Left renal pelvis (tissue), 4 donors: ENCODE results near the gene LPP. TPM values are rescaled to one million over a fixed set of nuclear protein-coding genes. Genes with fewer than 3 reads are reported as not detected.

ENCODE experiments used
- DNase-seq, 4 donors: peaks; one replicate each; pipeline ENCODE4 v3.0.0-alpha.2; 2013; ENCODE audit warnings: low read depth in 4 of 4, low spot score in 3 of 4
- polyA plus RNA-seq, 4 donors: library from polyadenylated mRNA; unstranded; fragments of 120-200 nt; gene quantifications; one replicate each; pipeline ENCODE4 v1.2.1, GENCODE V29; 2013; ENCODE audit not compliant: insufficient read length in 4 of 4

The LPP gene
- polyA plus RNA-seq, 4 donors = 21.3 to 31.3 (median 25.6) TPM

DNA sequence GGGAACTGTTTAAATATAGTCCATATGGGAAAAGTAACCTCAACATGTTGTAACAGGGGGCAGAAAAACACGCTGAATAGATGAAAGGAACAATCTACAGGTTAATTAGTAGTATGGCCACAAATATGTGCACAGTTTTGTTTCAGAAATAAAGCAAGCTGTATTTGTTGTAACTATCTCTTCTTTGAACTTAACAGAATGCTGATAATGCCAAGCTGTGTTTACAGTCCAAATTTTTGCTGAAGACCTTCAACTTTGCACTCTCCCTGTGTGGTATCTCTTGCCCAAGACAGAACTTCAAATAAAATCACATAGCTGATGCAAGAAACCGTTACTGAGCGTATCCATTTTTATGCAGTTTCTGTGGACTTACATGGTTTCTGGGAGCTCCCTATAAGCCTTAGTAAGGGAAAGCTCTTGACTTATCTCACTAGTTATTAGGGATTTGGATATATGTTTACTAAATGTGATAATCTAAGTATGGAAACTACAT lies 592.4 kb downstream of the LPP start:
- no peak for DNase-seq

DNA sequence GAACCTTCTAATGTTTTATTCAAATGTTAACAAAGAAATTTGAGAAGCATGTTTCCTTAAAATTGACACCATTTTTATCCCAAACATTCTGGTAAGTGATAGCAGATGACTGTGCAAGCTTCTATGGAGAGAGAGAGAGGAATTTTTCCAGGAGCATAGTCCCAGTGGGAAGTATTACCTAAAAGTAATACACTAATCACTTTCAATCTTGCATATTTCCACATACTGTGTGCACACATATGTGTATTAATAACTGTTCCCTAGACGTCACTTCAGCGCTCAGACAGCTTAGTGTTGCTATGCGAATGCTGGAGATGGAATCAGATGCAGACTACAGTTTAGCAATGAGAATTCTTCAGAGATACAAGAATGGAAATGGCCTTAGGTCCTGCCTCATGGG lies 593.5 kb downstream of the LPP start:
- no peak for DNase-seq

DNA sequence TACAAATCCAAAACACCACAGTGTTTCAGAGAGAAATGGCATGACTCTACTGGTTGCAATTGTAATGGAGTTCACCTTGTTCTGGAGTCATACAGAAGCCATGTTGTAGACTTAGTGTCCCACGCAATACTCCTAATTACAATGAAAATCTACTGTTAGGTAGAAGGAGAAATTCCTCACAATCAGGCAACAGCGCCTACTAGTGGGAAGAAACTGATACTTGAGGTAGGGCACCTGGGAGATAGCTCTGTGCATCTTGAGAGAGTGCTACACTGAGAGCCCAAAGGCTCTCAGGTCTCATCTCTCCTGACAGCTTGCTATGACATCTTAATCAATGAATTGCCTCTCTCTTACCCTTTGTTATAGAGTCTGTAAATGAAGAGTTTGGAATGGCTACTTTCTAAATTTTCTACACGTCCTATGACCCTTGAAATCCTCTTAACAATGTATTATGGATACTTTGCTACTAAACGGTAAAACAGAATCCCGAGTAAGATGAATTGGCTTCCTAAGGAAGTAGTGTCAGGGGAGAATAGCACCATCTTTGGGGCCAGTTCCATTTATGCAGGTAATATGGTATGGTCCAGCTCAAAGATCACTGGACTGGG lies 595.2 kb downstream of the LPP start:
- no peak for DNase-seq

DNA sequence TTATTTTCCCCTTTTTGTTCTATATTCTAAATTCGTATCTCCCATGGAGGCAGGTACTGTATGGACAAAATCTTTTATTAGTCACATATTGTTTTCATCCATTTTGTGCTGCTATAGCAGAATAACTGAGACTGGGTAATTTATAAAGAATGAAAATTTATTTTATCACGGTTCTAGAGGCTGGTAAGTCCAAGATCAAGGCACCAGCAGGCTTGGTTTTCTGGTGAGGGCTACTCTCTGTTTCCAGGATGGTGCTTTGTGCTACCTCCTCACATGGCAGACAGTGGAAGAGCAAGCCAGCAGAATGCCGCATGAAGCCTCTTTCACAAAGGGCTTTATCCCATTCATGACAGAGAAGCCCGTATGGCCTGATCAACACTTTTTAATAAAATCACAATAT lies 595.9 kb downstream of the LPP start:
- DNase-seq = no peak

DNA sequence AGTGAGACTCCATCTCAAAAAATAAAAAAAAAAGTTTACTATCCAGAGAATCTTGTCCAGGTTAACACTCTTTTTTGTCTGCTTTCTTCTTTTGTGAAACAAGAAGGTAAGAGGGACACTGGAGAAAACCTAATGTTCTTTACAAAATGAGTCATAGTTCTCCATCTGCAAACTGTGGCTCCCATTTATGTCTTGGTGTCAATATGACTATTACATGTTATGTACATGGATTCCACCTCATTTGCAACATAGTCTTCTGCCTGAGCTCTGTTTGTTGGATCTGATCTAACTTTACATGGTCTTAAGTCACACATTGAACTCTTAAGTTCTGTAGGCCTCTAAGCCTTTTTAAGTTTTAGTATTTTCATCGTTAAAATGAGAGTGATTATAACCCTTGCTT lies 596.7 kb downstream of the LPP start:
- no peak for DNase-seq

DNA sequence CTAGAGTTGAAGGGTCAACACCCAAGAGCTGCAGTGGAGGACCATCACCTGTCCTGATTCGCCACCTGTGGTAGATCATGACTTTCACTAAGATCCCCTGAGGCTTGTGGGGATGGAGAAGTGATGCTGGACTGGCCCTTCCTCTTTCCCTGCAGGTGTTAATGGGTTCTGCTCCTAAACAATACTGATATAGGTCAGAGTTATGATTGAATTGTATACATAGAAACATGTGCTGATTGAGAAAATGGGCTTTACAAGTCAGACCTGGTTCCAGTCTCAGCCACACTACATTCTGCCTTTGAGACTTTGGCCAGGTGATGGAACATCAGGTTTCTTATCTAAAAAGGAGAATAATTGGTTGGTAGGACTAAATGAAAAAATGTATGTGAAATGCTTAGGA lies 598.9 kb downstream of the LPP start:
- DNase-seq = no peak

DNA sequence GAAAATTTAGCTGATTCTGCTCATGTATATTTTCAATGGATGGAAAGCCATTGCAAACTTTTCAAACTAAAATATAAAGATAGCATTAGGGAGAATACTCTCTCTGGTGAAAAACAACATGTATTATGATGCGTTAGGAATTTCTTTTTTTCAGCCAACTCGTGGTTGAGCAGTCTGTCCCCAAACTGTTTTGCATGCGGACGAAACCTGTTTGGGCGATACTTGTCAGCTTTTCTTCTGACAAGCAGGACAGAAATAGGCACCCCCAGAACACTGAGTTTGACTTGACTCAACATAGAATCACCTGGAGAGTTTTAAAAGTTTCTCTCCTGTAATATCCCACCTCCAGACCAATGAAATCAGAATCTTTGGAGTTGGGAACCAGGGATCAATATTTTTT lies 600.3 kb downstream of the LPP start:
- no peak for DNase-seq

DNA sequence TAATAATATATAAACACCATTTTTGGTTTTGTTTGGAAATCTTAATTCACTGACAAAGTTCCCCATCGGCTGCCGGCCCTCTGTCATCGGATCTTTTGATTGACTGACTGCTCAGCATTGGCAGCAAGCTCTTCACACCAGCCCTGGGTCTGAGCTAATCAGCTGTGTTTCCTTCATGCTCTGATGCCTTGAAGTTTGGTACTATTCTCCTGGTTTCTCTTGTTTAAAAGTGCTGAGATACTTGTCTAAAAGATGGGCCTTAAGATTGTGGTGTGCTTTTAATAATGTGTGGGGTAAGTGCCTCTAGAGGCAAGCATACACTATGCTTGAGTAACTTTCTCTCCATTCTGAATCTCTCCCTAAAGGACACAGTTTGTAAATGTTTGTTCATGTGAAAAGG lies 602.3 kb downstream of the LPP start:
- DNase-seq = no peak

DNA sequence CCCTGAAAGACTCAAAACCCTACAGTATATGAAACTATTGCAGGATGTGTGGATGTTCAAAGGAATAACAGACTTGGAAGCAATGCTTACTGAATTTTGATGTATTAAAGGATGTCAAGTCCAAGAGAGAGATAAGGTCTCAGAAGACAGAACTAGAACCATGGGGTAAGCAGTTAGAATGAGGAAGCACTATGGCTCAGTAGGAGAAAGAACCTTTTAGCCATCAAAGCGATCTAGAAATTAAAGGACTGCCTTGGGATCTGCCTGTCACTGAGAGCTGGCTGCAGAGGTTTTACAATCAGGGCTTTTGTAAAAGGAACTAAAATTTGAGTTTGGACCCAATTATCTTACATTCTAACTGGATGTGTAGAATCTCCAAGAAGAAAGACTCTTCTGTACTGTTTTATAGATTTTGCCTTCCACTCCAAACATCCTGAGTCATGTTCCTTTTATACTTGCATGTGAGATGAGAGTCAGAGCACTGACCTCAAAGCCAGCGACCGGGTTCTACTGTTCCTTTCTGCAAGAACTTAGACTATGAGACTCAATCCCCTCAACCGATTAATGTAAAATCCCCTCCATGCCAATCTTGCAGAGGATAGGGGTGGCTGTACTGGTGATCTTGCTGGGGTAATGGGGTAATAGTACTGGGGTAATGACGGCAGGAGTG lies 605.5 kb downstream of the LPP start:
- no peak for DNase-seq

DNA sequence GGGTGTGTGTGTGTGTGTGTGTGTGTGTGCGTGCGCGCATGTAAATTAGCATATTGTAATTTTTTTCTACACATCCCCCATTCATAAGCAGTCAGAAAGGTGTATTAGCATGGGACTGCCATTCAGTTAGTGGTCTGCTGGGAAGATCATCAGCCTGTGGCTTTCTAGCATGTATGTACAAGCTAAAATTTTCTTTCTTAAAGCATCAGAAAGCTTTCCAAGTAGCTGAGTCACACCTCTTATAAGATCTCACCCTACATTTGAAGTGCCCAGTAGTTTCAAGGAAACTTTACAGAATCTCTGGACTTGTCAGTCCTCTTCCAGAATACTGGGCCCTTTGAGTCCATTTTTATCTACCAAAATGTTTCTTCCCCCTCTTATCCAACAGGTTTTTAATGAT lies 606.5 kb downstream of the LPP start:
- no peak for DNase-seq

DNA sequence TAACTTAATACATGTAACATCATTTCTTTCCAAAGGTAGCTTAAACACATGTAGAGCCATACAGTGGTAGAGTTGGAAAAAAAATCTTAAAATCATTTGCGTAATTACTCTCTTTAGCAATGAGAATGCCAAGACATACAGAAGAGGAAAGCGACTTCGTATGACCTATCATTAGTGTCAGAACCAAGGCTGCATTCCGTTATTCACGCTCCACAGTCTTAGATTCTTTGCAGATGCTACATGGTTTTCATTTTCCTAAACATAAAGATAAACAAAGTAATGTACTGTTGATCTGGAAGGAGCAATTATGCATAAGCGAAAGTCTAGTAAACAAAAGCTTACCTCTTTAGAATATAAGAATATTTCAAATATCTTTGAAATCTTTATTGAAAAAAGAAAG lies 607.5 kb downstream of the LPP start:
- DNase-seq = no peak

DNA sequence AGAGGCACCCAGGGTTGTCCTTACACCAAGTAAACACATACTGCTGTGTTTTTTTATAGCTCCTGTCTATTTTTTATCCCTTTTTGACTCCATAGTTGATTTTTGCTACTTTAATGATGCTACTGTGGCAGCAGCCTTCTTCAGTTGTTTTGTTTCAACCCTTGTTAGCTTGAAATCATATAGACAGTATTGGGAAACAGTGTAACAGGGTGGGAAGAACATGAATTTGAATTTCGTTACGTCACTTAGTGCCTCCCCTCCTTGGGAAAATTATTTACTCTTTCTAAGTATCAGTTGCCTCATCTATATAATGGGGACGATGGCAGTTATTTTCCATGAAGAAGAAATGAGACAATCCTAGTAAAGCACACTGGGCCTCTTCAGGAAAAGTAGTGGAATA lies 608.0 kb downstream of the LPP start:
- DNase-seq = no peak

DNA sequence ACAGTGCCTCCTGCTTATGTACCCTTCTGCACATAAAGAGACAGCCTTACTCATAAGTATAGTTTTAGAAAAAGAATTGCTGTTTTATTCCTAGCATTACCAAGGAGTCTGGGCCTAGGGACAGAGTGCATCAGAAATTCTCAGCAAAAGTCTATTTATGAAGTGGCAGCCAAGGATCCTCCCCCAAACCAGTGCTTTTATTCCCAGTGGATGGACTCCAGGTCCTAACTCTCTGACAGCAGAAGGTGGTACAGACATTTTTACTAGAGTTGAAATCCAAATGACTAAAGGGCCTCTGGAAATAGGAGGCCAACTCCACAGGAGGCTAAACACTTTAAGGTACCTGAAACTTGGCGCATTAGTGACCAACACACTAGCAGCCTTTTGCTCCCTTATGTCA lies 610.7 kb downstream of the LPP start:
- no peak for DNase-seq

DNA sequence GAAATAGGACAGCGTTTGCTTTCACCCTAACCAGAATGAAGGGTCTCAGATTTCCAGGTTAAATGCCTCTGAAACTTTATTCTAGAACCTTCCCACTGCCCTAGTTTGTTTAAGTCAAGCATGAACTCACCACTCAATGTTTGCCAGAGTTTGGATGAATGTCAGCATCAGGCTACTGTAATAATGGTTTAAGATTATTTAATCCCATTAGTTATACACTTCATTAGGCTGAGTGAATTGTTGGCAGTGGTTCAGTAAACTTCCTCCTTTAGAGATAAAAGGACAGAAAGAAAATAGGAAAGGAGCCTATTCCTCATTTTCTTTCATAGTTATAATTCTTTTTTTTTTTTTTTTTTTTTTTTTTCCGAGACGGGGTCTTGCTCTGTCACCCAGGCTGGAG lies 615.9 kb downstream of the LPP start:
- no peak for DNase-seq

DNA sequence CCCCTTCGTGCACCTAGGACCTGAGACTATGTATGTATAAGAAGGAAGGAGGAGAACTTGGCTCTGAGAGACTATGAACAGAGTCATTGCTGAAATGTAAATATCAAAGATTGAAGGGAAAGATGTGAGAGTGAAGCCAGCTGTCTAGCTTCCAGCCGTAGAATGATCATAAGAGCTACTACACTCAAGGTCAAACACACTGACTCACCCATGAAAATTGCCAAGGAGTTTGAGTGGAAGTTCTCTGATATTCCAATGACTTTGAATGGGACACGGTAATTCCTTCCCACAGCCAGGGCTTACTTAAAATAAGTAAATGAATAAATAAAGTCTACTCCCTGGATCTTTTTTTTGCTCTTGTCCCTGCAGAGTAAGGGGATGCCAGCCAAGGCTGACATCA lies 618.9 kb downstream of the LPP start:
- no peak for DNase-seq

DNA sequence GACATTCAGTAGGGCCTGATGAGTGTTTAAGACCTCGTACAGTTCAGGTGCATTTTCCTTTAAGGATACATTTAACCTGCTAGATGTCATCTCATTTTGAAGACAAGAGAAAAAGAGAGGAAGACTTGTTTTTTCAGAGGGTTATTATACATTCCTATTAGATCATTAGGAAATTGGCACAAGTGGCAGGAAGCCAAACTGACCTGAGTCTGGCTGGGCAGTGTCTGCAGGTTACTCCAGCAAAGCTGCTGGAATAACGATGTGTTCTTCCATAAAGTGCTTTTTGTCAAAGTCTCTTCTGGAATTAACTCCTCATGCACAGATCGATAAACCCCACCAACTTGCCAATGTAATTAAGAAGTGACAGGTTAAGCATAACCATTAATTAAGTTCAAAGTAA lies 621.5 kb downstream of the LPP start:
- DNase-seq = no peak

DNA sequence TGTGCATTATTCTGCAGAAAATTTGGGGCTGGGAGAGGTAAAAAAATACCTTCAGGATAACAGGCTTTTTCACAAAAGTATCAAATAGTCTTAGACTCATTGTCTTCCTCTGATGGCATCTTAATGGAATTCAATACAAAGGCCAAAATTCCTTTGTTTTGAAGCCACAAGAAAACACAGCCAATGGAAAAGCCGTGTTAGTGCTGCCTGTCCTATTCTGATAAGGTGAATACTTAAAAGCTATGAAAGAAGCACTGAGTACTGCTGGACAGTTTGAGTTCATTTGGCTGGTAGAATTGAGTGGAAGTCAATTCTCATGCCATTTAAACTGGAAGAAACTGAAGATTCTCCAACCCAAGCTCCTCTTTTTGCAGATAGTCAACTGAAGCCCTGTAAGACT lies 622.5 kb downstream of the LPP start:
- DNase-seq = no peak

DNA sequence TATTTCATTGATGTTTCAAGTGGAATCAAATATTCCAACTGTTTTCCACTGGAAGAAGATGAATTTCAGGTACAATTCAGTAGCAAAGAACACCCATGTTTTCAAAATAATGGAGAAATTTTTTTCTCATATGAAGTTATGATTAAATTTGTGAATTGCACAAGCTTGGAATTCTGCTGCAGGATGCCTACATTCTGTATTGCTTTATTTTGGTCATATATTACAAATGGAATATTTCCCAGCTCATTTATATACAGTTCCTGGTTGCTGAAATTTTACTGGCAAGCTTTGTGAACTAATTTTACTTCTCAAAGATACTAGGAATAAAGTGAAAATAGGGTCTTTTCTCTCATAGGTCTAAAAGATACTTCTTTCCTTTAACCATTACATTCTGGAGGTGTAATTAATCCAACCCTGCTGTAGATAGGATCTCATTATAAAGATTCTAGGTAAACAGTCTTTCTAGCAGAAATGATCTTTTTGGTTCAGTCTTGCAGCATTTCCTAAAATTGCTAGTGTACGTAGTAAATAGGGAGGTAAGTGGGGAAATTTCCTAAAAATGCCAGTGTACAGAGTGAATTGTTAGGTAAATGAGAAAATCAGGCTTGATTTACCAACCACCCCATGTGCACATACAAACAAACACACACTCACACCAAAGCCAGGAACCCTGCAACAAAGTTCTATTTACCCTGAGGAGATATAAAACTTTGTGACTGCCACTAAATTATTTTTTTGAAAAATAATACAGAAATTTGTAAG lies 624.3 kb downstream of the LPP start:
- no peak for DNase-seq

DNA sequence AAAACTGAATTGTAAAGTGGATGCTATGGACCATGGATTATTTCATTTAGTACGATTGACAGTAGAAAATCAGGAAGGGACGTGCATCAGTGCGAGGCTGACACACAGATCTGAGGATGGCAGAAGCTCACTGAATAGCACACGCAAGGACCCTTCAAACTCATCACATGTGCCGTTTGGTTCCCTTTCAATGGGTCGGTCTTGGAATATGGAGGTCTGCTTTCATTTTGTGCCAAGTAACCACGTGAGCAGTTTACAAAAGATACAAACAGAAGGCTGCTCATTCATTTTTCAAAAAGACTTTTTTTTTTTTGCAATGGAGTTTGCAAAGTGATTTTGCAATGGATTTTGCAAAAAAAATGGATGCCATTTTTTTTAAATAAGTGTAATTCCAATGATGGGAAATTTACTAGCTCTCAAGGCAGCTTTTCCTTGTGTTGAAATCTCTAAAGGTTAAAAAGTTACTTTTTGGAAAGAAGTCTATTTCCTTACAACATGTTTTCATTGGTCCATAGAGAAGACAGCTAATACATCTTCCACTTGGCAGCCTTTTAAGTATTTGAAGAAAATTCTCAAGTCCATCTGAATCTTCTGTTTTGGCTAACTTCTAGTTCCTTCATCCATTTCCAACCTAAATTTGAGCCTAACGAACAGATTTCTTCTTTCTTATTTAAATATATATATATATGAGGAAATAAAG lies 625.5 kb downstream of the LPP start:
- no peak for DNase-seq

DNA sequence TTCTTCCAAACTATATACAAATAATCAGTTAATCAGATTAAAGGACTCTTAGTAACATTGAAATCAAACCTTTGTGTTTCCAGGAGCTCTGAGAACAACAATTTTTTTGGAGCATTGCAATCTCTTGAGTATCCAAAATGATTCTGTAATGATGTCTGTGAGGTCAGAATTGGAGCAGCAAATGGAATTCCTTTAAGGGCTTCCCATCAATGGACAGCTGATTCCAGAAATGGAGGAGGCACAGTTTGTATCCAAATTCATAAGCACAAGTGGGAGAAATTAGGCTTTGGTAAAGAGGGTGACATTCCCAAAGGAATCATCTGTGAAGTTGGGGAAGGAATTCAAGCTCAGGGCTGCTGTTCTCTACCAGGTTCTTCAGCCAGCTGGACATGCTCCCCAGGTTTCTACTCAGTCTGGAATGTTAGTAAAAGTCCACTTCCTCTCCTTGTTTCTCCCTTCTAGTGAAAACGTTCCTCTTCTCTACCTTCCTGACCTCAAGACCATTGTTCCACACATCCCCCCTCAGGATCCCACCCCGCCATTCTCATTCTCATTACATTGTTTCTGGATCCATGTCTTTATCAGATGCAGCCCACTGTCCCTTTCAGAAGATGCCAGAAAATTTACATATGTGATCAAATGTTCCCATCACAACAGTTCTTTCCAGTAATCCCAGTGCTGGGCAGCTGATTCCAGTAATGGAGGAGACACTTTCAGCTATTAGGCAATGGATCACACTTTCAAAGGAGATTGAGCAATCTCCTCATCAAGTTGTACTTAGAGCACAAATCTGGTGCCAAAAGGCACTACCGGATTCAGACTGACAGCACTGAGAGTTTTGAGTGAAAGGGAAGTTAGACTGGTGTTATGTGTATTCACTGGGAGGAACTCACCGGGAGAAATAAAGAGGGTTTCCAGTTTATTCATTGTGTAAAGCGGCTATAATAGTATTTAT lies 626.5 kb downstream of the LPP start:
- no peak for DNase-seq
